ENCODE measurements around the gene PLSCR3.

The PLSCR3 gene

GRCh38 chr17:7347630-7348477 is 46.5 kb downstream of the PLSCR3 start:
- DNase-seq (ENCODE audit: low read depth) = no peak

GRCh38 chr17:7346761-7347614 is 47.3 kb downstream of the PLSCR3 start:
- DNase-seq (ENCODE audit: low read depth) = no peak

- no peak for DNase-seq (ENCODE audit: low read depth)
Observed at GRCh38 chr17:7343250-7343649, 51.1 kb downstream of the PLSCR3 start.

GRCh38 chr17:7341842-7342241 is 52.5 kb downstream of the PLSCR3 start:
- no peak for DNase-seq (ENCODE audit: low read depth)

- no peak for DNase-seq (ENCODE audit: low read depth)
Observed at GRCh38 chr17:7340179-7340578, 54.1 kb downstream of the PLSCR3 start.
